ENCODE measurements around the gene KLHDC9. TPM values are rescaled to one million over a fixed set of nuclear protein-coding genes. Genes with fewer than 3 reads are reported as not detected.

Gene KLHDC9
- total and polyA plus RNA-seq, 2 donors (not counting 1 experiment from before 2014, with no cell fraction given): 1.6 to 2.7 TPM

DNA sequence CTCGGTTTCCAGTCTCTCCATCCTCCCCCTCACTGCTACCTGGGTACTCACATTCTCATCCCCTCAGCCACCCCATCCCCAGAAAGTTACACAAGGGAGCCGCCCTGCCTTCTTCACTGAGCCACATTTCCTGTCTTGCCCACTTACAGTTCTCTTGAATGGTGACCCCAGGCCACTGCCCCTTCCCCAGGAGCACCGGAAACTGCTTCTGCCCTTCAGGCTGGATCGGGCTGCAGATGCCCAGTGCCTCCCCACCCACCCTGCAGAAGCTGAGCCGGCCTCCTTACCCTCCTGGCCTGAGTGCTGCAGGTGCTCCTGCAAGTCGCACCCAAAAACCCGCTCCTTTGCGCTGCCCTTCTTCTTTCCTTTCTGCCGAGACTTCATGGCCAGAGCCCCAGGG lies 28.9 kb upstream of the KLHDC9 start:
- Mint-ChIP-seq H3K9me3 (ENCODE audit: insufficient read depth) (no peaks in the 10 kb centered on the region), H3K27me3 (no peaks in the 10 kb centered on the region), H3K4me3 (peak overlapping the region; percentile 100), H3K27ac (peak overlapping the region; percentile 98), H3K4me1 (peaks cover 52% of the 10 kb centered on the region)
- TF ChIP-seq, protein P1, sequence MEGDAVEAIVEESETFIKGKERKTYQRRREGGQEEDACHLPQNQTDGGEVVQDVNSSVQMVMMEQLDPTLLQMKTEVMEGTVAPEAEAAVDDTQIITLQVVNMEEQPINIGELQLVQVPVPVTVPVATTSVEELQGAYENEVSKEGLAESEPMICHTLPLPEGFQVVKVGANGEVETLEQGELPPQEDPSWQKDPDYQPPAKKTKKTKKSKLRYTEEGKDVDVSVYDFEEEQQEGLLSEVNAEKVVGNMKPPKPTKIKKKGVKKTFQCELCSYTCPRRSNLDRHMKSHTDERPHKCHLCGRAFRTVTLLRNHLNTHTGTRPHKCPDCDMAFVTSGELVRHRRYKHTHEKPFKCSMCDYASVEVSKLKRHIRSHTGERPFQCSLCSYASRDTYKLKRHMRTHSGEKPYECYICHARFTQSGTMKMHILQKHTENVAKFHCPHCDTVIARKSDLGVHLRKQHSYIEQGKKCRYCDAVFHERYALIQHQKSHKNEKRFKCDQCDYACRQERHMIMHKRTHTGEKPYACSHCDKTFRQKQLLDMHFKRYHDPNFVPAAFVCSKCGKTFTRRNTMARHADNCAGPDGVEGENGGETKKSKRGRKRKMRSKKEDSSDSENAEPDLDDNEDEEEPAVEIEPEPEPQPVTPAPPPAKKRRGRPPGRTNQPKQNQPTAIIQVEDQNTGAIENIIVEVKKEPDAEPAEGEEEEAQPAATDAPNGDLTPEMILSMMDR (IDR thresholded peaks at IDR 0.05): no peak
- no peak for TF ChIP-seq EZH2 (IDR thresholded peaks at IDR 0.05; ENCODE audit: borderline replicate concordance, insufficient read depth, low read depth, low read length, poor library complexity, severe bottlenecking)
- H2AFZ ChIP-seq (ENCODE audit: insufficient read depth, low read depth, low read length, poor library complexity, severe bottlenecking): peak overlapping the region; percentile 65
- peak overlapping the region; percentile 95 to 96 for H3K27ac ChIP-seq (ENCODE audit: low read length in 2 of 2)
- WGBS (ENCODE audit: insufficient coverage): 0% methylated on average over 9 of the region's 9 CpGs
- peak overlapping the region; percentile 76 to 97 (median 91) for H3K4me3 ChIP-seq (ENCODE audit: control extremely low read depth in 1 of 5, extremely low read depth in 1 of 5, insufficient read depth in 1 of 5, low read depth in 2 of 5, low read length in 4 of 5)
- peak overlapping the region; percentile 97 for H3K4me2 ChIP-seq (replicated peaks; ENCODE audit: low read depth, low read length, poor library complexity, severe bottlenecking)
- ChIA-PET POLR2A (interaction anchor here (0.6 to 6.8 kb wide), 11 partner anchors 18 to 112 kb away, joined by 3 to 108 read pairs (median 7); partner anchors contain the start of genes DEDD, KLHDC9, TSTD1 and UFC1), CTCF (interaction anchor here (0.8 to 8.9 kb wide), 16 partner anchors 10 to 317 kb away, joined by 3 to 142 read pairs (median 5); partner anchors contain the start of genes DEDD, KLHDC9, TOMM40L and TSTD1)
- H3K79me2 ChIP-seq (ENCODE audit: control insufficient read depth, insufficient read depth, low read length): peaks cover 78% of the 10 kb centered on the region
- no peaks in the 10 kb centered on the region for H3K9me3 ChIP-seq (ENCODE audit: control extremely low read depth in 1 of 3, control insufficient read depth in 2 of 3, insufficient read depth in 1 of 3, low read length in 2 of 3)
- peaks cover 29% of the 10 kb centered on the region for H4K20me1 ChIP-seq (ENCODE audit: control insufficient read depth, insufficient read depth, low read length, poor library complexity, severe bottlenecking)
- ATAC-seq (ENCODE audit: low read depth): no peak
- H3K9ac ChIP-seq (ENCODE audit: low read length): peak overlapping the region; percentile 92
- no peaks in the 10 kb centered on the region for H3K27me3 ChIP-seq (replicated peaks in 1 of 4; ENCODE audit: control extremely low read depth in 1 of 4, control insufficient read depth in 3 of 4, insufficient read depth in 4 of 4, low read length in 3 of 4)
- intact Hi-C loops (cut with micrococcal nuclease): loop anchor here (1.0 to 5.0 kb wide), 3 partner anchors 29 to 84 kb away; partner anchors contain the start of genes DEDD, KLHDC9 and UFC1
- no peak for DNase-seq
- peaks cover 2 to 8% of the 10 kb centered on the region in 2 experiments for H3K36me3 ChIP-seq (replicated peaks in 1 of 2; ENCODE audit: control extremely low read depth in 1 of 2, control insufficient read depth in 1 of 2, extremely low read depth in 1 of 2, insufficient read depth in 2 of 2, low read length in 1 of 2)
- peaks cover 40 to 58% of the 10 kb centered on the region in 2 donors for H3K4me1 ChIP-seq (ENCODE audit: control insufficient read depth in 2 of 2, insufficient read depth in 2 of 2, low read length in 2 of 2)

DNA sequence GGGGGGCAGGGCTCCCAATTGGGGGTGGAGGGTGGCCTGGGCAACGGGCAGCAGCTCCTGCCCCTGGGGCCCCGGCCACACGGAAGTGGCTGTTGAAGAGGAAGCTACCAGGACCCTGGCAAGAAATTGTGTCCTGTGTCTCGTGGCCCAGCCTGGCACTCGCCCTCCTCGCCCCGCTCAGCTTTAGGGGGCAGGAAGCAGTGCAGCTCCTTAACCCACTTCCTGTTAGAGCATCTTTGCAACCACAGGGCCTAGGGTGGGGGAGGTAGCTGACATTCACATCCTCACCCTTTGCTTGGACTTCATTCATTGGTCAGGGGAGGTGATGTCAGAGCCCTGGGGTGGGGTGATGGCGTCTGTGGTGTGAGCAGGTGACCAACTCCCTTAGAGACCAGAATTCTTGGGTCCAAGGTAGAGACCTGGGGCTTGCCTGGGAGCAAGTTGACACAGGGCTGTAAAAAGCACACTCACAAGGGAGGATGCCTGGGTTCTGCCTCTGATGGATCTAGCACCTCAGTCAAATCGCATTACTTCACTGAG lies 28.4 kb upstream of the KLHDC9 start, which contains the start of gene ARHGAP30:
Gene ARHGAP30, minus strand, starts transcription at position 161 of the 540 bp plus-strand sequence. CDS start 267 bp downstream, outside the sequence.
- H4K20me1 ChIP-seq (ENCODE audit: control insufficient read depth, insufficient read depth, low read length, poor library complexity, severe bottlenecking): peaks cover 24% of the 10 kb centered on the region
- peak within 1 kb of the TSS; percentile 92 for H3K9ac ChIP-seq (ENCODE audit: low read length)
- H3K4me1 ChIP-seq (ENCODE audit: control insufficient read depth in 2 of 2, insufficient read depth in 2 of 2, low read length in 2 of 2): peaks cover 34 to 53% of the 10 kb centered on the region in 2 donors

More for the DNA sequence above, 28.4 kb upstream of the KLHDC9 start, which contains the start of gene ARHGAP30:
- DNase-seq: peak; percentile 93
- Mint-ChIP-seq H3K27ac (peak within 1 kb of the TSS; percentile 98), H3K27me3 (no peaks in the 10 kb centered on the region), H3K4me3 (peak within 1 kb of the TSS; percentile 100), H3K4me1 (peaks cover 47% of the 10 kb centered on the region), H3K9me3 (ENCODE audit: insufficient read depth) (no peaks in the 10 kb centered on the region)
- Histone ChIP-seq H3K79me2 (ENCODE audit: control insufficient read depth, insufficient read depth, low read length) (peaks cover 72% of the 10 kb centered on the region), H3K4me3 (ENCODE audit: control extremely low read depth in 1 of 5, extremely low read depth in 1 of 5, insufficient read depth in 1 of 5, low read depth in 2 of 5, low read length in 4 of 5) (peak within 1 kb of the TSS; percentile 76 to 97 (median 91)), H3K4me2 (replicated peaks; ENCODE audit: low read depth, low read length, poor library complexity, severe bottlenecking) (peak within 1 kb of the TSS; percentile 97), H3K27me3 (replicated peaks in 1 of 4; ENCODE audit: control extremely low read depth in 1 of 4, control insufficient read depth in 3 of 4, insufficient read depth in 4 of 4, low read length in 3 of 4) (no peaks in the 10 kb centered on the region), H2AFZ (ENCODE audit: insufficient read depth, low read depth, low read length, poor library complexity, severe bottlenecking) (peak within 1 kb of the TSS; percentile 65), H3K27ac (ENCODE audit: low read length in 2 of 2) (peak within 1 kb of the TSS; percentile 95 to 96), H3K9me3 (ENCODE audit: control extremely low read depth in 1 of 3, control insufficient read depth in 2 of 3, insufficient read depth in 1 of 3, low read length in 2 of 3) (no peaks in the 10 kb centered on the region), H3K36me3 (replicated peaks in 1 of 2; ENCODE audit: control extremely low read depth in 1 of 2, control insufficient read depth in 1 of 2, extremely low read depth in 1 of 2, insufficient read depth in 2 of 2, low read length in 1 of 2) (peaks cover 2 to 8% of the 10 kb centered on the region in 2 experiments)
- CTCF ChIA-PET: interaction anchor here (0.8 to 8.9 kb wide), 23 partner anchors 9 to 316 kb away, joined by 3 to 142 read pairs (median 4); partner anchors contain the start of genes DEDD, F11R, KLHDC9 and TOMM40L
- POLR2A ChIA-PET: interaction anchor here (0.6 to 6.8 kb wide), 11 partner anchors 19 to 111 kb away, joined by 3 to 108 read pairs (median 7); partner anchors contain the start of genes DEDD, KLHDC9, TSTD1 and UFC1
- TF ChIP-seq, protein P1 (IDR thresholded peaks at IDR 0.05): no peak
- TF ChIP-seq EZH2 (IDR thresholded peaks at IDR 0.05; ENCODE audit: borderline replicate concordance, insufficient read depth, low read depth, low read length, poor library complexity, severe bottlenecking): no peak
- intact Hi-C loops (cut with micrococcal nuclease): loop anchor here (1.0 to 5.0 kb wide), 3 partner anchors 28 to 83 kb away; partner anchors contain the start of genes DEDD, KLHDC9 and UFC1
- ATAC-seq (ENCODE audit: low read depth): peak; percentile 78
- WGBS (ENCODE audit: insufficient coverage): 7% methylated on average over 9 of the region's 9 CpGs
